HG02623 (cell line): Measurements from ENCODE around the gene EHBP1L1.

Source experiments
- ATAC-seq: cut with Tn5 transposase; IDR thresholded peaks from one replicate; pipeline ENCODE4 v1.9.1; 2021; ENCODE audit warnings: moderate library complexity; ENCODE audit not compliant: unreplicated experiment

The EHBP1L1 gene

GRCh38 chr11:65546217-65546958 is 29.5 kb upstream of the EHBP1L1 start:
- ATAC-seq = peak; percentile 55

- no peak for ATAC-seq
Observed at GRCh38 chr11:65547446-65548125, 28.3 kb upstream of the EHBP1L1 start.

GRCh38 chr11:65548395-65548794 is 27.5 kb upstream of the EHBP1L1 start:
- no peak for ATAC-seq

- no peak for ATAC-seq
Observed at GRCh38 chr11:65549096-65549495, 26.8 kb upstream of the EHBP1L1 start.

GRCh38 chr11:65551572-65552387 is 24.1 kb upstream of the EHBP1L1 start:
- ATAC-seq = peak; percentile 49

GRCh38 chr11:65552388-65552951 is 23.4 kb upstream of the EHBP1L1 start:
- ATAC-seq = no peak

- ATAC-seq = no peak
Observed at GRCh38 chr11:65553301-65554001, 22.4 kb upstream of the EHBP1L1 start.

GRCh38 chr11:65554057-65554818 is 21.6 kb upstream of the EHBP1L1 start:
- ATAC-seq = no peak

- ATAC-seq = no peak
Observed at GRCh38 chr11:65554842-65555430, 20.9 kb upstream of the EHBP1L1 start.

- ATAC-seq = no peak
Observed at GRCh38 chr11:65555693-65556231, 20.1 kb upstream of the EHBP1L1 start.

- no peak for ATAC-seq
Observed at GRCh38 chr11:65556470-65557279, 19.2 kb upstream of the EHBP1L1 start.

- no peak for ATAC-seq
Observed at GRCh38 chr11:65557280-65558001, 18.4 kb upstream of the EHBP1L1 start.

GRCh38 chr11:65558002-65558929 is 17.6 kb upstream of the EHBP1L1 start, which contains the start of gene LTBP3:
TSS of gene LTBP3 (minus strand) at chr11:65558359. CDS start at chr11:65557959, 400 bp downstream.
- no peak for ATAC-seq

- ATAC-seq = no peak
Observed at GRCh38 chr11:65558930-65559509, 16.8 kb upstream of the EHBP1L1 start.

GRCh38 chr11:65559535-65559934 is 16.3 kb upstream of the EHBP1L1 start:
- no peak for ATAC-seq

GRCh38 chr11:65559951-65560537 is 15.8 kb upstream of the EHBP1L1 start:
- ATAC-seq = no peak
